Hepatocyte (in vitro differentiated cells): ENCODE measurements around the gene SCP2D1.

Experiments
- EZH2 ChIP-seq: fragments of 200-600 bp; sonication (generic); IDR thresholded peaks from 2 replicates; pipeline ENCODE4 v1.6.1; 2016; ENCODE audit warnings: antibody characterized with exemption, mild to moderate bottlenecking, borderline replicate concordance
- EZH2phosphoT487 ChIP-seq: fragments of 200-600 bp; sonication (generic); IDR thresholded peaks from one replicate; pipeline ENCODE4 v1.6.1; 2018; ENCODE audit warnings: antibody characterized with exemption, mild to moderate bottlenecking, low read depth, moderate library complexity; ENCODE audit not compliant: unreplicated experiment, severe bottlenecking
- TF ChIP-seq, protein P1 (sequence below): fragments of 200-600 bp; sonication (generic); IDR thresholded peaks from 2 replicates; pipeline ENCODE4 v1.5.1; 2016; ENCODE audit warnings: antibody characterized with exemption, mild to moderate bottlenecking; ENCODE audit not compliant: poor library complexity

DNA sequence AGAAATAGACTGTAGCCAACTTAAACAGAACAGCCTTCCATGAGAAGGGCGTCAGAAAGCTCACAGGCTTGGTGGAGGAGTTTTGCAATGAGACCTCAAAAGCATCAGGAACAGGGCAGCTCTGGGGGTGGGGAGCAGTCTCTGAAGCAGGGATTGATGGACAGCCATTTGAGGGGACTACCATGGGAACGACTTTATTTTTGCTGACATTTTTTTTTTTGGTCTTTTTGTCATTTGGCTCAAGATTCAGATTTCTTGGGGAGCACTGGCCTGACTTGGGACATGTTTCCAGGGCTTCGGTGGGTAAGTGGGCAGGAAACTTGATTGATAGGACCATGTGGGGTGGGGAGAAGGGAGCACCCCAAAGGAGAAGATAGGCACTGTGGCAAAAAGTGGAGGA is 32.1 kb upstream of the SCP2D1 start:
- TF ChIP-seq, protein P1, sequence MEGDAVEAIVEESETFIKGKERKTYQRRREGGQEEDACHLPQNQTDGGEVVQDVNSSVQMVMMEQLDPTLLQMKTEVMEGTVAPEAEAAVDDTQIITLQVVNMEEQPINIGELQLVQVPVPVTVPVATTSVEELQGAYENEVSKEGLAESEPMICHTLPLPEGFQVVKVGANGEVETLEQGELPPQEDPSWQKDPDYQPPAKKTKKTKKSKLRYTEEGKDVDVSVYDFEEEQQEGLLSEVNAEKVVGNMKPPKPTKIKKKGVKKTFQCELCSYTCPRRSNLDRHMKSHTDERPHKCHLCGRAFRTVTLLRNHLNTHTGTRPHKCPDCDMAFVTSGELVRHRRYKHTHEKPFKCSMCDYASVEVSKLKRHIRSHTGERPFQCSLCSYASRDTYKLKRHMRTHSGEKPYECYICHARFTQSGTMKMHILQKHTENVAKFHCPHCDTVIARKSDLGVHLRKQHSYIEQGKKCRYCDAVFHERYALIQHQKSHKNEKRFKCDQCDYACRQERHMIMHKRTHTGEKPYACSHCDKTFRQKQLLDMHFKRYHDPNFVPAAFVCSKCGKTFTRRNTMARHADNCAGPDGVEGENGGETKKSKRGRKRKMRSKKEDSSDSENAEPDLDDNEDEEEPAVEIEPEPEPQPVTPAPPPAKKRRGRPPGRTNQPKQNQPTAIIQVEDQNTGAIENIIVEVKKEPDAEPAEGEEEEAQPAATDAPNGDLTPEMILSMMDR: no peak
- TF ChIP-seq EZH2 (no peak), EZH2phosphoT487 (no peak)
